PFSK-1 (cell line): ENCODE results near the gene MTUS2.

Experiments
- FOXP2 ChIP-seq: optimal IDR thresholded peaks from 2 replicates; pipeline ENCODE3; 2011; ENCODE audit warnings: borderline replicate concordance, control low read depth, inconsistent platforms; ENCODE audit not compliant: insufficient read depth; ENCODE audit errors: extremely low read length, extremely low read depth
- POLR2AphosphoS5 ChIP-seq: IDR thresholded peaks from 2 replicates; pipeline ENCODE4 v1.6.1; 2012; ENCODE audit warnings: low read depth, mild to moderate bottlenecking, control low read depth, low read length, moderate library complexity
- REST ChIP-seq, 2 experiments: IDR thresholded peaks; 2 replicates each; pipeline versions ENCODE4 v1.6.1 to v1.8.0; 2011 to 2012; ENCODE audit warnings: low read depth in 2 of 2, low read length in 2 of 2, control low read depth in 1 of 2, inconsistent platforms in 1 of 2, mild to moderate bottlenecking in 1 of 2, moderate library complexity in 1 of 2; ENCODE audit not compliant: insufficient read depth in 1 of 2
- SIN3A ChIP-seq: IDR thresholded peaks from 2 replicates; pipeline ENCODE4 v1.6.1; 2012; ENCODE audit warnings: mild to moderate bottlenecking, low read length, moderate library complexity, borderline replicate concordance; ENCODE audit not compliant: insufficient read depth
- TAF1 ChIP-seq: IDR thresholded peaks from 2 replicates; pipeline ENCODE4 v1.6.1; 2012; ENCODE audit warnings: low read length, control low read depth, borderline replicate concordance; ENCODE audit not compliant: insufficient read depth

The MTUS2 gene

GRCh38 chr13:28854657-28855056 is 34.5 kb downstream of the MTUS2 start:
- TF ChIP-seq TAF1 (no peak), POLR2AphosphoS5 (no peak), REST (IDR thresholded peaks at IDR 0.05; ENCODE audit: insufficient read depth in 1 of 2, low read depth in 2 of 2, low read length in 2 of 2) (no peak), FOXP2 (no peak), SIN3A (no peak)

GRCh38 chr13:28856287-28856686 is 36.1 kb downstream of the MTUS2 start:
- no peak for TF ChIP-seq FOXP2

GRCh38 chr13:28859069-28859468 is 38.9 kb downstream of the MTUS2 start:
- TF ChIP-seq POLR2AphosphoS5, result no peak
- no peak for TF ChIP-seq REST (IDR thresholded peaks at IDR 0.05; ENCODE audit: insufficient read depth in 1 of 2, low read depth in 2 of 2, low read length in 2 of 2)
- TF ChIP-seq FOXP2, result no peak
- no peak for TF ChIP-seq TAF1
- no peak for TF ChIP-seq SIN3A

- TF ChIP-seq FOXP2 (no peak), SIN3A (no peak), POLR2AphosphoS5 (no peak), REST (IDR thresholded peaks at IDR 0.05; ENCODE audit: insufficient read depth in 1 of 2, low read depth in 2 of 2, low read length in 2 of 2) (no peak), TAF1 (no peak)
These were observed 39.6 kb downstream of the MTUS2 start for GRCh38 chr13:28859717-28860116.

GRCh38 chr13:28864544-28864943 is 44.4 kb downstream of the MTUS2 start:
- no peak for TF ChIP-seq TAF1
- no peak for TF ChIP-seq REST (IDR thresholded peaks at IDR 0.05; ENCODE audit: insufficient read depth in 1 of 2, low read depth in 2 of 2, low read length in 2 of 2)
- no peak for TF ChIP-seq SIN3A
- TF ChIP-seq POLR2AphosphoS5, result no peak
- TF ChIP-seq FOXP2, result no peak
